Gastrocnemius medialis (tissue), 4 donors: ENCODE measurements around the gene SIGLEC5.

Experiments used
- CTCF ChIP-seq, 5 experiments: fragments of 450-650 bp in 3 of 5; fragments of 200-600 bp in 2 of 5; sonication (generic) in 2 of 5; IDR thresholded peaks in 4 of 5; conservative IDR thresholded peaks in 1 of 5; 1 replicate in 4 of 5; 2 replicates in 1 of 5; pipeline ENCODE4 v1.5.1; 2016 to 2019; ENCODE audit warnings: antibody characterized with exemption in 5 of 5, mild to moderate bottlenecking in 3 of 5, moderate library complexity in 3 of 5
- POLR2A ChIP-seq, 2 donors: fragments of 450-650 bp; IDR thresholded peaks; one replicate each; pipeline ENCODE4 v1.6.1; 2017; ENCODE audit warnings: antibody characterized with exemption in 2 of 2, mild to moderate bottlenecking in 2 of 2, moderate library complexity in 2 of 2

- TF ChIP-seq CTCF (IDR thresholded peaks at IDR 0.05 in 4 of 5, conservative IDR thresholded peaks at IDR 0.05 in 1 of 5), result no peak
- no peak for TF ChIP-seq POLR2A (IDR thresholded peaks at IDR 0.05)
Observed at GRCh38 chr19:51632126-51632525, 1.9 kb upstream of the SIGLEC5 start.
